ENCODE measurements around the gene GCDH.

GCDH gene

GRCh38 chr19:12947702-12948611 is 57.0 kb downstream of the GCDH start:
- no peak for TF ChIP-seq CTCF (IDR thresholded peaks at IDR 0.05; ENCODE audit: low read depth, low read length)
- DNase-seq (ENCODE audit: low read depth, low spot score) = no peak
- in situ Hi-C loops (cut with HindIII; ENCODE audit: low sequenced_read_pairs) = no loop called here
- H3K4me3 ChIP-seq (ENCODE audit: low read depth, low read length) = no peak overlapping the region

GRCh38 chr19:12948612-12949362 is 57.8 kb downstream of the GCDH start:
- no peak for TF ChIP-seq CTCF (IDR thresholded peaks at IDR 0.05; ENCODE audit: low read depth, low read length)
- in situ Hi-C loops (cut with HindIII; ENCODE audit: low sequenced_read_pairs) = no loop called here
- H3K4me3 ChIP-seq (ENCODE audit: low read depth, low read length) = no peak overlapping the region
- DNase-seq (ENCODE audit: low read depth, low spot score) = no peak
